ENCODE results near the gene CCL23. TPM values are rescaled to one million over a fixed set of nuclear protein-coding genes. Genes with fewer than 3 reads are reported as not detected.

The CCL23 gene
- total and polyA plus RNA-seq, 2 donors (not counting 1 experiment from before 2014, with no cell fraction given), result not detected

GRCh38 chr17:35972945-35973332, 44.8 kb downstream of the CCL23 start:
- Histone ChIP-seq H3K36me3 (ENCODE audit: control insufficient read depth, insufficient read depth, low read length) (no peaks in the 10 kb centered on the region), H4K20me1 (ENCODE audit: control insufficient read depth, extremely low read depth, insufficient read depth, low read length) (no peaks in the 10 kb centered on the region), H3K79me2 (ENCODE audit: control insufficient read depth, insufficient read depth, low read length) (no peaks in the 10 kb centered on the region), H3K4me1 (ENCODE audit: control insufficient read depth, extremely low read depth, insufficient read depth, low read length) (no peaks in the 10 kb centered on the region), H3K27ac (ENCODE audit: insufficient read depth, low read length) (no peak overlapping the region), H2AFZ (ENCODE audit: low read length) (no peak overlapping the region), H3K9ac (ENCODE audit: insufficient read depth, low read length) (no peak overlapping the region), H3K4me3 (replicated peaks in 1 of 4; ENCODE audit: control extremely low read depth in 1 of 4, insufficient read depth in 1 of 4, low read depth in 3 of 4, low read length in 4 of 4) (no peak overlapping the region), H3K9me3 (ENCODE audit: control insufficient read depth, insufficient read depth, low read depth, low read length) (no peaks in the 10 kb centered on the region), H3K4me2 (ENCODE audit: extremely low read depth, insufficient read depth, low read length) (no peak overlapping the region), H3K27me3 (ENCODE audit: control insufficient read depth, insufficient read depth, low read length) (peaks cover 2% of the 10 kb centered on the region)
- no peak for DNase-seq (ENCODE audit: low read depth in 2 of 2)
- no peak for TF ChIP-seq EZH2 (IDR thresholded peaks at IDR 0.05; ENCODE audit: low read length, missing control alignments)
- no peak for TF ChIP-seq CTCF (conservative IDR thresholded peaks at IDR 0.05 in 1 of 2, IDR thresholded peaks at IDR 0.05 in 1 of 2; ENCODE audit: low read depth in 1 of 2, low read length in 2 of 2)

- DNase-seq (ENCODE audit: low read depth in 2 of 2), result no peak
- H4K20me1 ChIP-seq (ENCODE audit: control insufficient read depth, extremely low read depth, insufficient read depth, low read length), result no peaks in the 10 kb centered on the region
- TF ChIP-seq CTCF (conservative IDR thresholded peaks at IDR 0.05 in 1 of 2, IDR thresholded peaks at IDR 0.05 in 1 of 2; ENCODE audit: low read depth in 1 of 2, low read length in 2 of 2) (no peak), EZH2 (IDR thresholded peaks at IDR 0.05; ENCODE audit: low read length, missing control alignments) (no peak)
- H3K36me3 ChIP-seq (ENCODE audit: control insufficient read depth, insufficient read depth, low read length), result no peaks in the 10 kb centered on the region
- no peak overlapping the region for H3K27ac ChIP-seq (ENCODE audit: insufficient read depth, low read length)
- H3K79me2 ChIP-seq (ENCODE audit: control insufficient read depth, insufficient read depth, low read length), result no peaks in the 10 kb centered on the region
- no peak overlapping the region for H3K4me2 ChIP-seq (ENCODE audit: extremely low read depth, insufficient read depth, low read length)
- no peak overlapping the region for H2AFZ ChIP-seq (ENCODE audit: low read length)
- no peaks in the 10 kb centered on the region for H3K9me3 ChIP-seq (ENCODE audit: control insufficient read depth, insufficient read depth, low read depth, low read length)
- H3K9ac ChIP-seq (ENCODE audit: insufficient read depth, low read length), result no peak overlapping the region
- peaks cover 2% of the 10 kb centered on the region for H3K27me3 ChIP-seq (ENCODE audit: control insufficient read depth, insufficient read depth, low read length)
- H3K4me1 ChIP-seq (ENCODE audit: control insufficient read depth, extremely low read depth, insufficient read depth, low read length), result no peaks in the 10 kb centered on the region
- H3K4me3 ChIP-seq (replicated peaks in 1 of 4; ENCODE audit: control extremely low read depth in 1 of 4, insufficient read depth in 1 of 4, low read depth in 3 of 4, low read length in 4 of 4), result no peak overlapping the region
Measured at GRCh38 chr17:35972535-35972934, 45.2 kb downstream of the CCL23 start.

GRCh38 chr17:35972066-35972465, 45.7 kb downstream of the CCL23 start:
- Histone ChIP-seq H3K27me3 (ENCODE audit: control insufficient read depth, insufficient read depth, low read length) (peaks cover 2% of the 10 kb centered on the region), H3K4me1 (ENCODE audit: control insufficient read depth, extremely low read depth, insufficient read depth, low read length) (no peaks in the 10 kb centered on the region), H3K4me2 (ENCODE audit: extremely low read depth, insufficient read depth, low read length) (no peak overlapping the region), H2AFZ (ENCODE audit: low read length) (no peak overlapping the region), H3K4me3 (replicated peaks in 1 of 4; ENCODE audit: control extremely low read depth in 1 of 4, insufficient read depth in 1 of 4, low read depth in 3 of 4, low read length in 4 of 4) (no peak overlapping the region), H4K20me1 (ENCODE audit: control insufficient read depth, extremely low read depth, insufficient read depth, low read length) (no peaks in the 10 kb centered on the region), H3K9ac (ENCODE audit: insufficient read depth, low read length) (no peak overlapping the region), H3K27ac (ENCODE audit: insufficient read depth, low read length) (no peak overlapping the region), H3K36me3 (ENCODE audit: control insufficient read depth, insufficient read depth, low read length) (no peaks in the 10 kb centered on the region), H3K79me2 (ENCODE audit: control insufficient read depth, insufficient read depth, low read length) (no peaks in the 10 kb centered on the region), H3K9me3 (ENCODE audit: control insufficient read depth, insufficient read depth, low read depth, low read length) (no peaks in the 10 kb centered on the region)
- DNase-seq (ENCODE audit: low read depth in 2 of 2), result no peak
- TF ChIP-seq CTCF (conservative IDR thresholded peaks at IDR 0.05 in 1 of 2, IDR thresholded peaks at IDR 0.05 in 1 of 2; ENCODE audit: low read depth in 1 of 2, low read length in 2 of 2) (no peak), EZH2 (IDR thresholded peaks at IDR 0.05; ENCODE audit: low read length, missing control alignments) (no peak)

Data from fibroblast of lung (primary cell).